Activated CD4-positive, CD25-positive, alpha-beta regulatory T cell treated with anti-CD3 and anti-CD28 coated beads, Interleukin-2, amount 50 U/mL, for 16 hours (primary cell): Measurements from ENCODE around the gene NIPSNAP2.
"Not testable (repeated sequence)": the region's sequence is repeated elsewhere in the genome, so short reads cannot be mapped to it uniquely, and the experiment has no call there.

Experiments used
- DNase-seq: peaks from one replicate; pipeline ENCODE4 v3.0.0-alpha.2; 2020; ENCODE audit warnings: low read depth, low spot score

Gene NIPSNAP2

DNA sequence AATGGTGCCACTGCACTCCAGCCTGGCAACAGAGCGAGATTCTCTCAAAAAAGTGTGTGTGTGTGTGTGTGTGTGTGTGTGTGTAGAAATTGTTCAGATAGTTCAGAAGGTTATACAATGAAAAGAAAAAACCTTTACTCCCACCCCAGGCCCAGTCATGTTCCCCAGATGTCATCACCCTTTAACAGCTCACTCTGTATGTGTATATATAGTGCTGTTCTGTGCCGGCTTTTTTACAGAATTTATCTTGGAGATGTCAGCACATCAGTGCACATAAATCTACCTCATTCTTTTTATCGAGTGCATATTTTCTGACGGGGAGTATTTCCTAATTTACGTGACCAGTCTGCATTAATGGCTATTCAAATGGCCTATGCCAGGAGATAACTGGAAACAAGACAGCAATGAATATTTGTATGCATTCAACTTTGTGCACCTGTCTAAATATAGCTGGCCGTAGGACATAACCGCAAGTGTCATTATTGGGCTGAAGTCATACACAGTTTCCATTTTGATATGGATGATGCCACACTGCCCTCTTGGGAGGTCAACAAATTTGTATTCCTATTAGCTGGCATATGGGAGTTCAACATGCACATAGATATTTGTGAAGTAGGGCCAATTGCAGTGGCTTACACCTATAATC lies 11.7 kb downstream of the NIPSNAP2 start:
- no peak for DNase-seq

DNA sequence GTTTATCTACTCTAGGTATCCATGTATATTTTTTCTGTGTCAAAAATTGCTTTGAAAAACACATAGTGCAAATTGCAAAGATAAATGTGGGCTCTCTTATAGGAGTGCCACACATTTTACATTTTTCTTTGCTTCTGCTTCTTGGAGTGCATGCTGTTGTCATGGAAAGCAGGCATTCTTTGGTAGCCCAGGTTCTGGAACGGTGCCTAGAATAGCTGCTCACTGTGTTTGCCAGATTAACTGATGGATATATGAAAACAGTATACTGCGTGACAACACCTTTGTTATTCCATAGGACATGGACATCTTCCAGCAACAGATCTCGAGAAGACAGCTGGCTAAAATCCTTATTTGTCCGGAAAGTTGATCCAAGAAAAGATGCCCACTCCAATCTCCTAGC lies 13.4 kb downstream of the NIPSNAP2 start:
- no peak for DNase-seq

DNA sequence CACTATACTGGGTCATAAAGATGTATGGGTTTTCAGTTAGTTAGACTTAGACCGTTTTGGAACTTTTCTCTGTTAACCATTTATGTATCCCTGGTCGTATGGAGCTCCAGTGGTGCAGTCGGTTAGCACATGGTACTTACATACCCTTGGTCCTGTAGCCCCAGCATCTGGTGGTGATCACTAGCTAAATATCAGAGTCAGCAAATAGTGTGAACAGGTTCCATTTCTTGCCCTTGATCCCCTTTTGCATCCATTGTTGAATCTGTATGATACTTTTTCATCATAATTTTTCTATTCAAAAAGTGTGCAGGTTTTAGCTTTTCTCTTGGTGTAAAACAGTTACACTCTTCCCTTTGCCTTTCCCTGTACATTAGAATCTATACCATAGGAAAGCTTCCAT lies 15.9 kb downstream of the NIPSNAP2 start:
- DNase-seq = no peak

DNA sequence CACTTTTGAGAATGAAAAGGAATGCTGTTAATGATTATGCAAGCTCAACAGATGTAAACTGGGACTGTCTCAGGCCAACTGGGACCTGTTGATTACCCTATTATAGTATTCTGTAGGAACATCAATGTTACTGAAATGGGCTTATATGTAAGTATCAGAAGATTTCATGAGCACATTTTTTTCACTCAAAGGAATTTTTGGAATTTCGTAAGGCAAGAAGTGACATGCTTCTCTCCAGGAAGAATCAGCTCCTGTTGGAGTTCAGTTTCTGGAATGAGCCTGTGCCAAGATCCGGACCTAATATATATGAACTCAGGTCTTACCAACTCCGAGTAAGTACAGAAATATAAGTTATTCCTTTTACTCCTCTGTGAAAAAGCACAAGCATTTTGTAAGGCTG lies 19.2 kb downstream of the NIPSNAP2 start:
- DNase-seq = no peak

DNA sequence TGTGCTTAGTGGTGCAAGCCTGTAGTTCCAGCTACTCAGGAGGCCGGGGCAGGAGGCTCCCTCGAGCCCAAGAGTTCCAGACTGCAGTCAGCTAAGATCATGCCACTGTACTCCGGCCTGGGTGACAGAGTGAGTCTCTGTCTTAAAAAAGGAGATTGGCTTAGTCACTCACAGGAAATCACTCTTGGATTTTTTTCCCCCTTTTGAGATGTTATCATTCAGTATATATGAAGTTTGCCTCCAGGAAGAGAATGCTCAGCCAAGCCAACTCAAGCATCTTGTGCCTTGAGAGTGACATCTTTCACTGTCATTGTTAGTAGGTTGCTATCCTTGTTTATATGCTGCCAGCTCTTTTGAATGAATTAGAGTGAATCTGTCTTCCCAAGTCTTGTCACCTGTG lies 28.0 kb downstream of the NIPSNAP2 start:
- DNase-seq = no peak

DNA sequence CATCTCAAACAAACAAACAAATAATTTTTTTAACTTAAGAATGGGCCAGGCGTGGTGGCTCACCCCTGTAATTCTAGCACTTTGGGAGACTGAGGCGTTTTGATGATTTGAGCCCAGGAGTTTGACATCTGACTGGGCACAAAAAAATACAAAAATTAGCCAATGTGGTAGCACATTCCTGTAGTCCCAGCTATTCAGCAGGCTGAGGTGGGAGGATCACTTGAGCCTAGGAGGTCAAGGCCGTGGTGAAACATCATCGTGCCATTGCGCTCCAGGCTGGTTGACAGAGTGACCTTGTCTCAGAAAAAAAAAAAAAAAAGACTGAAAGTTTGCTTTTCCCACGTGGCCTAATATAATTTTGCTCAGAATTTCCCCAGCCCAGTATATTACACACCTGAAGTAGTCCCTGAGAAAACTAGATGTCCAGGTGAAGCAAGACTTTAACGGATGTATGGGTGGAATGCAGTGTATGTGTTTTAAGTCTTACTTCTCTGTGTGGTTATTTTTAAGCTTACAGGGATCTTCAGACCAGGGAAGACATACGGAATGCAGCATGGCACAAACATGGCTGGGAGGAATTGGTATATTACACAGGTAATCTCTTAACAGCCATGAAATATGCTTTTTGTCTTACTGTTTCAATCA lies 32.6 kb downstream of the NIPSNAP2 start:
- no peak for DNase-seq

DNA sequence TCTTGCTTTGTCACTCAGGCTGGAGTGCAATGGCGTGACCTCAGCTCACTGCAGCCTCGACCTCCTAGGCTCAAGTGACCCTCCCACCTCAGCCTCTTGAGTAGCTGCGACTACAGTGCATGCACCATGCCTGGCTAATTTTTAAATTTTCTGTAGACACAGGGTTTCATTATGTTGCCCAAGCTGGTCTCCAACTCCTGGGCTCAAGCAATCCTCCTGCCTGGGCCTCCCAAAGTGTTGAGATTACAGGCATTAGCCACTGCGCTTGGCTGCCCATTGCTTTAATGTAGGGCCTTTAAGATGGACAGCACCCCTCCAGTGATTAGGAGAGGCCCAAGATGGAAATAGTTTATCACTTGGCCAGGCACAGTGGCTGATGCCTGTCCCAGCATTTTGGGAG lies 39.4 kb downstream of the NIPSNAP2 start:
- no peak for DNase-seq

DNA sequence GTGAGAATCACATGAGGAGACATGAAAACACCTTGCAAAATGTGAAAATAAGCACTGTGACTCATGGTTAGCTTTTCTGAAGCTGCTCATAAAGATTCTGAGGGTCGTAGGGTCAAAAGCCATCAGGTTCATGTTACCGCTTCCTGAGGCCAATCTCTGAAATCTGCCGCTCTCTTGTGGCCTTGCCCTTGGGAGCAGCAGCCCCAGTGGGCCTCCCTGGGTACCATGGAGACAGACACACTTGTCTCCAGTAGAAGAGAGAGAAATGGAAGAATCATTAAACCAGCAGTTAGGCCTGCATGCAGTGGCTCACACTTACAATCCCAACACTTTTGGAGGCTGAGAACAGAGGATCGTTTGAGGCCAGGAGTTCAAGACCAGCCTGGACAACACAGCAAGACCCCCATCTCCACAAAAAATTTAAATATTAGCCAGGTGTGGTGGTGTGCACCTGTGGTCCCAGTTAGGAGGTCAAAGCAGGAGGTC lies 42.8 kb downstream of the NIPSNAP2 start:
- no peak for DNase-seq

DNA sequence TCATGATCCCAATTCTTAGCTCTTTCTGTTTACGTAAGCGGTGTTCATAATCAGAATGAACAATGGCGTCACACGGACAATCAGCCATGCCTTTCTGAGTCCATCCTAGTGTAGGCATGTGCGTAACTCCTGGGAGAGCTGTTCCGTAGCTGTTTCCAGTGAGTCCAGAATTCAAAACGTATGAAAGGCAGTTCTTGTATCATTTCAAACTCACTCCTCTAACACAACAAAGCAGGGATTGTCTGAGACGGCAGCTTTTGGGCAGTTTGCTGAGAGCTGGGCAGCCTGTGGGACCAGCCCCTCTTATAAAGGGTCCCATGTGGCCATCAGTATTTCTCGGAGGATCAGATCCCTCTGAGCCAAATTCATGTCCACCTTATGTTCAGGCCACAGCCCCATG lies 43.5 kb downstream of the NIPSNAP2 start:
- DNase-seq = no peak

DNA sequence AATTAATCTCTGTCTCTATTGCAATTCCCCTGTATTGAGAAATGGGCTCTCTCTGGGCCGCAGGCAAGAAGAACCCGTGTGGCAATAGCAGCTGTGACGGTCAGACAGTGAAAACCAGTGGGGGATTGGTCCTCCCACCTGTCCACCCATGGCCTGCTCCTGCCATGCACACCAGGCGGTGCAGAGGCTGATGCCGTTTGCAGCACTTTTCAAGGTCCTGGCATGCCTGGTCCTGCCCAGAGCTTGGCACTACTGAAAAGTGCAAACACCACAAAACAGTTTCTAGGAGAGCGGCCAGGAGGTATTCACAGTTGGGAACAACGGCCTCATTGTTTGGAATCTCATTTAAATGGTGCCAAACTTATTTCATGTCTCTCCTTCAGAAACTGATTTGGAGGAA lies 45.3 kb downstream of the NIPSNAP2 start:
- DNase-seq = no peak

DNA sequence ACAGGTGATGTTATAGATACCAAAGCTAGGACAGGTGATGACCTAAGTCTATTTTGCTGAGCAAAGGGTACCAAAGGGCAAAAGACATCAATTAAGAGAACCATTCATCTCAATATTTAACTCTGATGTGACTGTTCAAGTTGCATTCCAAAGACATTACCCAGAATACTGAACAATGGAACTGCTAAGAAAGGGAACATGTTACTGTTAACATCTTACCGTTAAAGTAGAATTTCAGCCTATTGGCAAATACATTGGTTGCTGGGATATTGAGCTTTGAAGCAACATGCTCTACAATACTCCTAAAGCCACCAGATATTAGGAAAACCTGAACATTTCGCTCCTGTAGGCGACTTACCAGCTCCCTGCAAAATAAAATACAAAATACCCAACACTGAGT lies 52.6 kb downstream of the NIPSNAP2 start:
- DNase-seq = not testable (repeated sequence)

DNA sequence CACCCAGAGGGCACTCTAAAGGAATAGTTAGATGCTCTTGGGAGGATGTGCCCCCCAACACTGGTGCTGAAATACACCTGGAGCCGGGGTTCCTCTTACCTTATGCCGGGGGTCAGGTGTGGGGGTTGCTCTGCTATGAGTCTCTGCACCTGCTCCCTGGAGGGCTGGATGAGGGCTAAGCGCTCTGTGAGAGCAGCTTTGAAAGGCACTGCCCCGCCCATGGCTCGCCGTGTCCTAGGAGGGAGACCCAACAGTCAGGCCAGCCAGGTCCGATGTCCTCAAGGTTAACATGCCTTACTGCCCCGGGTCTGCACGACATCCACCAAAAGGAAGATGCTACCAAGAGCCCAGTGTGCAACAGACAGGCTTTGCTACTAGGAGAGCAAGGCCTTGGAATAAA lies 55.1 kb downstream of the NIPSNAP2 start:
- no peak for DNase-seq

DNA sequence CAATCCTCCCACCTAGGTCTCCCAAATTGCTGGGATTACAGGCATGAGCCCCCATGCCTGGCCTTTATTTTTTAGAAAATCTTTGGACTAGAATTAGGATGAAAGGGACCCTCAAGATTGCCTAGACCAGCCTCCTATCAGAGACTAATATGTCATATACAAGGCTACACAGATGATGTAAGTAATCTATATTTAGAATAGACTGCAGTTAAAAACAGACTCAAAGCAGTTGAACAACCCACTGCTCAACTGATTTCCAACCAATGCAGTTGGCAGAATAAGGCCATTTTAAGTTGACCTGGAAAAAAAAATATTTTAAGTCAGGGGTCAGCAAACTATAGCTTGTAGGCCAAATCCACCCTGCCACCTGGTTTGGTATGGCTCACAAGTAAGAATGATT lies 59.1 kb downstream of the NIPSNAP2 start:
- no peak for DNase-seq

DNA sequence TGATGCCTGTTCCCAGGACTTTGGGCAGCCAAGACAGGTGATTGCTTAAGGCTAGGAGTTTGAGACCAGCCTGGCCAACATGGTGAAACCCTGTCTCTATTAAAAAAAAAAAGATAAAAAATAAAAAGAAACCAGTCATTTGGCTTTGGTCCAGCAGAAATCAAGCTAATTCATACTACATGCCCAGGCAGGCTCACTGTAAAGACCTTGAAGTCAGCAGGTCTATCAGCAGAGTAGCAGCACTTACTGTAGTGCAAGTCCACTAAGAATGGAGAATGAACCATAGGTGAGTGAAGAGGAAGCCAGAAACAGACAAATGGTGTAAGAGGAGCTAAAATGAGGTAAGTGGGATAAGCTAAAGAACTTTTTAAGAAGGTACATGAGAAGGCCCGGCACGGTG lies 62.2 kb downstream of the NIPSNAP2 start:
- no peak for DNase-seq

DNA sequence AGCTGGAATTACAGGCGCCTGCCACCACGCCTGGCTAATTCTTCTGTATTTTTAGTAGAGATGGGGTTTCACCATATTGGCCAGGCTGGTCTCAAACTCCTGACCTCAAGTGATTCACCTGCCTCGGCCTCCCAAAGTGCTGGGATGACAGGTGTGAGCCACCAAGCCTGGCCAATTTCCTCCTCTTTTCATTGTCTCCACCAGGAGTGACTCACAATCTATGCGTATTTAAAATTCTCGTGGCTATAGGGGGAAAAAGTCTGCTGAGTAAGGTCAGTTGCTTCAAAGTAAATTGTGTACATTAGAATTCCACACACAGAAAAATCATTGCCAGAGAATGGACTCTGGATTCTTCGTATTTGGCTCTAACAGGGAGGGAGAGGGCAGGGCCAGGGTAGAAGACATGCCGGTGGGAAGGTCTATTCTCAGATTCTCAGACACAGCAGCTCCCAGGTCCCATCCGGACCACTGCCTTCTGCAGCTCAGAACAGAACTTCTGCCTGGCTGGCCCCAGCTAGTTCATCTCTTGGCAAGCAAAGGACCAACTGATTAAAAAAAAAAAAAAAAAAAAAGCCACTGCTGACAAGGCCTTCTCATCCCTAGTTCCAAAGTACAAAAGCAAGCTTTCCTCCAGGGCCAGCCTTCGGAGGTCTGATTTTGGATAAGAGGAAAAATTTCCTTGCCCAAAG lies 64.7 kb downstream of the NIPSNAP2 start:
- DNase-seq = no peak

DNA sequence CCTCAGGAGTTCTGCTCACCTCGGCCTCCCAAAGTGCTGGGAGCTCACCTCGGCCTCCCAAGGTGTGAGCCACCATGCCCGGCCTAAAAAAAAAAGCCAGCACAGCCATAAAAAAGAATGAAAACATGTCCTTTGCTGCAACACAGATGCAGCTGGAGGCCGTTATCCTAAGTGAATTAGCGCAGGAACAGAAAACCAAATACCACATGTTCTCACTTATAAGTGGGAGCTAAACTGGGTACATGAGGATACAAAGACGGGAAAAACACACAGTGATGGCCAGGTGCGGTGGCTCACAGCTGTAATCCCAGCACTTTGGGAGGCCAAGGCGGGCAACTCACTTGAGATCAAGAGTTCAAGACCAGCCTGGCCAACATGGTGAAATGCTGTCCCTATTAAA lies 66.0 kb downstream of the NIPSNAP2 start:
- DNase-seq = no peak

DNA sequence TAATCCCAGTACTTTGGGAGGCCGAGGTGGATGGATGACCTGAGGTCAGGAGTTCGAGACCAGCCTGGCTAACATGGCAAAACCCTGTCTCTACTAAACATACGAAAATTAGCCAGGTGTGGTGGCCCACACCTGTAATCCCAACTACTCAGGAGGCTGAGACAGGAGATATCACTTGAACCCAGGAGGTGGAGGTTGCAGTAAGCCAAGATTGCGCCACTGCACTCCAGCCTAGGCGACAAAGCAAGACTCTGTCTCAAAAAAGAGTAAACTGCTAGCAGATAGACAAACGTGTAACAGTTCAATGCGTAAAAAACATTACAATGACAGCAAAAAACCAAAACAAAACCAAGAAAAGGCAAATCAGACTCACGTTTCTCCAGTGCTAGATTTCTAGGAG lies 67.2 kb downstream of the NIPSNAP2 start:
- not testable (repeated sequence) for DNase-seq

DNA sequence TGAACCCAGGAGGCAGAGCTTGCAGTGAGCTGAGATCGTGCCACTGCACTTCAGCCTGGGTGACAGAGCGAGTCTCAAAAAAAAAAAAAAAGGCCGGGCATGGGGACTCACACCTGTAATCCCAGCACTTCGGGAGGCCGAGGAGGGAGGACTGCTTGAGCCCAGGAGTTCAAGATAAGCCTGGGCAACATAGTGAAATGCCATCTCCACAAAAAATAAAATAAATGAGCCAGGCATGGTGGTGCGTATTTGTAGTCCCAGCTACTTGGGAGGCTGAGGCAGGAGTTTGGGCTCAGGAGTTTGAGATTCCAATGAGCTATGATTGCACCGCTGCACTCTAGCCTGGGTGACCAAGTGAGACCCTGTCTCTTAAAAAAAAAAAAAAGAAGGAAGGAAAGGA lies 68.2 kb downstream of the NIPSNAP2 start:
- DNase-seq = not testable (repeated sequence)

DNA sequence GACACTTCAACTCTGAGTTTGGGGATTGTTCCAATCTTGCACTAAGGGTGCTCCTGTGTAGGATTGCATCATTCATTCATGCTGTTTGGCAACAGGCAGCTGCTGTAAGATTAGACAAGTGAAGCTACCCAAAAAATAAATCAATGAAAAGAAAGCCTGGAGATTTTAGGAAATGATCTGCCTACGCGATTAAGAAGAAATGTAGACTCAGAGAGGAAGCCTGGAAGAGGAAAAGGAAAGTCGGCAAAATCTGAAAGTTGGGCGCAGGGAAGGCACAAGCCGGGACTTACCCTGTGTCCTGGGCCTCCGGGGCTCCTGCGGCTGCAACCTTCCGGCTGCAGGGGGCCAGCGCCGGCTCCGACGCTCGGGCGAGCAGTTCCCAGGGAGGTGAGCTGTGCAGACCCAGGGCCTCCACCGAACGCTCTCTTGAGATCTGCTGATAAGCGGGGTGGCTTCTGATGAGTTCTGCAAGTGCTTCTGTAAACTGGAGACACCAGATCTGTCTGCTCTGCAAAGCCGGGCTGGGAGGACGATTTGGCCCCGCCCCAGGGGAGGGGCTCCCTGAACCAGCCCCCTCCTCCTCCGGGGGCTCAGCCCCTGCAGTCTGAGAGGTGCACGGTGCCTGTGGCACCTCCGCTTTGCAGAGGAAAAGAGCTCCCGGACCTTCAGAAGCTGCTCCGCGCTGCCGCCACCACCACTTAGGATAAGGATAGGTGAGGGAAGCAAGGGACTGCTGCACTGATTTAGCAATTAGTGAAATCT lies 69.5 kb downstream of the NIPSNAP2 start:
- peak; percentile 34 for DNase-seq

DNA sequence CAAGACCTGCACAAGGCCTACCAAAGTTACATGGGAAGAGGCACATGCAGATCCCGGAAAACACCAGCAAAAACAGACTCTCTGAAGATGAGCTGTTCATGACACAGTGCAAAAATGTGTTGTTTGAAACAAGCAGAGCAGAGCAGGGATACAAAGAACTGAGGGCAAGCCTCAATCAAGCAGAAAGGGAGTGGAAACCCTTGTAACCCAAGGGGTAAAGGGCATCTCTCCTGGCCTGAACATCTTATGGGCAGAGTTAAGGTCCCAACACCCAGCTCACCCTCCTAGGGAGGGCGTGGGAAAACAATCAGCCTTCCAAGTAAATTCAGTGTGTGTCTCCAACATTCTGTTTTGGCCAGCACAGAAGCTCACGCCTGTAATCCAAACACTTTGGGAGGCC lies 76.3 kb downstream of the NIPSNAP2 start:
- no peak for DNase-seq

DNA sequence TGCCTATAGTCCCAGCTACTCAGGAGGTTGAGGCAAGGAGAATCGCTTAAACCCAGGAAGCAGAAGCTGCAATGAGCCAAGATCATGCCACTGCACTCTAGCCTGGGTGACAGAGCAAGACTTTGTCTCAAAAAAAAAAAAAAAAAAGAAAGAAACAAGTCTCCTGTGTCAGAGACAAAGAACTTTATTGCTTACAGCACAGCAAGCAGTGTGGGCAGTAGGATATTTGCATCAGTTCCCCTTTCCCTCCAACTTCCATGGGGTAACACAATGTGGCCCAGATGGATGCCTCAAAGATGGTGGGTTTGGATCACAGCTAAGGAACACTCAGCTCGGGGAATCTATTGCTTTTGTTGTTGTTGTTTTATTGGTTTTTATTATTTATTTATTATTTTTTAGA lies 81.4 kb downstream of the NIPSNAP2 start:
- DNase-seq = not testable (repeated sequence)

DNA sequence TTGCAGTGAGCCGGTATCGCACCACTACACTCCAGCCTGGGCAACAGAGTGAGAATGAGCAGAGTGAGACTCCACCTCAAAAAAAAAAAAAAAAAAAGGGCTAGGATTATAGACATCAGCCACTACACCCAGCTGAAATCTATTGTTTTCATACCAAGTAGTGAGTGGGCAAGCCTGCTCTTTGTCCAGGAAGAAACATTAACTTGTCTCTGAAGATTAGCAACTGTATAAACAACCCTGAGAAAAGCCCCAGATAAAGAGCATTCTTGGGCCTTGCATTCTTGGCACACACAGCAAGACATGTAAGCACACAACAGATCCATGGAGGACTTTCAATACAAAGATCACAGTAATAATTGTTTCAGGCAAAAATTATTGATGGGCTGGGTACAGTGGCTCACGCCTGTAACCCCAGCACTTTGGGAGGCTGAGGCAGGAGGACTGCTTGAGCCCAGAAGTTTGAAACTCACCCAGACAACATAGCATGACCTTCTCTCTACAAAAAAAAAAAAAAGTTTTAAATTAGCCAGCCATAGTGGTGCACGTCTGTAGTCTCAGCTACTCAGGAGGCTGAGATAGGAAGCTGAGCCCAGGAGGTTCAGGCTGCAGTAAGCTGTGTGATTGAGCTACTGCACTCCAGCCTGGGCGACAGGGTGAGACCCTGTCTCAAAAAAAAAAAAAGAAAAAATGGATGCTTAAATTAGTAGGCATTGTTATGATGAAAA lies 82.5 kb downstream of the NIPSNAP2 start:
- DNase-seq = no peak
